Endodermal cell (in vitro differentiated cells): ENCODE data around the gene LONRF2. TPM values are rescaled to one million over a fixed set of nuclear protein-coding genes. Genes with fewer than 3 reads are reported as not detected.
A peak's percentile ranks its signal among the peaks of the same experiment; 100 is the strongest.

Source experiments
- DNase-seq: peaks from one replicate; pipeline ENCODE4 v3.0.0-alpha.2; 2017
- H3K27ac ChIP-seq: 2 replicates; pipeline ENCODE4 v1.5.1; 2013; ENCODE audit warnings: mild to moderate bottlenecking, low read depth, low read length, moderate library complexity
- H3K27me3 ChIP-seq: 2 replicates; pipeline ENCODE4 v1.6.1; 2013; ENCODE audit warnings: mild to moderate bottlenecking, low read length, moderate library complexity; ENCODE audit not compliant: insufficient read depth, control insufficient read depth, poor library complexity, severe bottlenecking
- H3K36me3 ChIP-seq: 2 replicates; pipeline ENCODE4 v1.7.0; 2013; ENCODE audit warnings: mild to moderate bottlenecking, low read length, moderate library complexity; ENCODE audit not compliant: control insufficient read depth, insufficient read depth
- H3K4me1 ChIP-seq: one replicate; pipeline ENCODE4 v1.7.0; 2013; ENCODE audit warnings: low read length; ENCODE audit not compliant: control insufficient read depth, insufficient read depth
- H3K4me3 ChIP-seq: 2 replicates; pipeline ENCODE4 v1.5.1; 2013; ENCODE audit warnings: mild to moderate bottlenecking, low read length, moderate library complexity
- H3K9ac ChIP-seq: 2 replicates; pipeline ENCODE4 v1.6.1; 2013; ENCODE audit warnings: mild to moderate bottlenecking, low read length, moderate library complexity; ENCODE audit not compliant: poor library complexity, severe bottlenecking; ENCODE audit errors: extremely low read depth
- H3K9me3 ChIP-seq: 2 replicates; pipeline ENCODE4 v1.6.1; 2013; ENCODE audit warnings: mild to moderate bottlenecking, low read length, moderate library complexity; ENCODE audit not compliant: control insufficient read depth
- H3K27ac Mint-ChIP-seq: 2 replicates; pipeline ENCODE4 v1.8.0; 2020; ENCODE audit warnings: mixed read lengths
- H3K27me3 Mint-ChIP-seq: 2 replicates; pipeline ENCODE4 v1.8.0; 2021; ENCODE audit warnings: mild to moderate bottlenecking, mixed read lengths; ENCODE audit not compliant: insufficient read depth
- H3K36me3 Mint-ChIP-seq: 2 replicates; pipeline ENCODE4 v1.8.0; 2020; ENCODE audit warnings: low read depth, mixed read lengths
- H3K4me1 Mint-ChIP-seq: 2 replicates; pipeline ENCODE4 v1.8.0; 2020; ENCODE audit warnings: mixed read lengths
- H3K4me3 Mint-ChIP-seq: 2 replicates; pipeline ENCODE4 v1.8.0; 2020; ENCODE audit warnings: mild to moderate bottlenecking, moderate library complexity, mixed read lengths
- H3K9me3 Mint-ChIP-seq: 2 replicates; pipeline ENCODE4 v1.8.0; 2020; ENCODE audit warnings: mild to moderate bottlenecking, mixed read lengths
- CTCF ChIP-seq: fragments of 200-600 bp; sonication (generic); conservative IDR thresholded peaks from 2 replicates; pipeline ENCODE4 v1.5.0; 2021; ENCODE audit warnings: antibody characterized with exemption, mild to moderate bottlenecking
- WGBS, 2 experiments: methylation state at CpG; one replicate each; pipeline versions ENCODE4 v1.1.5 to v1.1.7; 2013; ENCODE audit warnings: missing lambda C conversion rate in 2 of 2, mixed read lengths in 1 of 2; ENCODE audit not compliant: insufficient coverage in 1 of 2, insufficient read length in 1 of 2; 5-methylcytosine and 5-hydroxymethylcytosine counted together
- total RNA-seq, 2 donors: library from RNA; stranded (reverse); fragmentation: NEBNext Ultra II Directional in 1 of 2; extraction: Animal tissue kit (Norgen Biotek cat#: 25700) in 1 of 2; gene quantifications; 2 replicates in 1 of 2; 3 replicates in 1 of 2; pipeline ENCODE4 v1.2.1, GENCODE V29; 2021

The LONRF2 gene
- total RNA-seq, 2 donors from 2014 or later = 0.40 to 0.71 TPM

GRCh38 chr2:100272841-100273329, 49.4 kb downstream of the LONRF2 start:
- WGBS, 2 experiments = 91 to 94% methylated on average over 7 to 10 of the region's 10 CpGs

GRCh38 chr2:100271210-100271609, 51.1 kb downstream of the LONRF2 start:
- TF ChIP-seq CTCF = no peak
- H3K9me3 Mint-ChIP-seq = peaks cover 5% of the 10 kb centered on the region
- H3K36me3 Mint-ChIP-seq = no peaks in the 10 kb centered on the region
- Histone ChIP-seq H3K27ac (no peak overlapping the region), H3K36me3 (no peaks in the 10 kb centered on the region), H3K27me3 (no peaks in the 10 kb centered on the region), H3K4me3 (no peak overlapping the region), H3K4me1 (no peaks in the 10 kb centered on the region), H3K9me3 (no peaks in the 10 kb centered on the region), H3K9ac (no peak overlapping the region)
- H3K4me3 Mint-ChIP-seq = no peak overlapping the region
- no peaks in the 10 kb centered on the region for H3K4me1 Mint-ChIP-seq
- no peak overlapping the region for H3K27ac Mint-ChIP-seq
- DNase-seq = peak; percentile 13
- WGBS, 2 experiments = 88 to 95% methylated on average over 4 to 5 of the region's 5 CpGs
- no peaks in the 10 kb centered on the region for H3K27me3 Mint-ChIP-seq

More at GRCh38 chr2:100272841-100273329, 49.4 kb downstream of the LONRF2 start:
- Histone ChIP-seq H3K9ac (no peak overlapping the region), H3K27ac (no peak overlapping the region), H3K9me3 (no peaks in the 10 kb centered on the region), H3K4me1 (no peaks in the 10 kb centered on the region), H3K27me3 (no peaks in the 10 kb centered on the region), H3K4me3 (no peak overlapping the region), H3K36me3 (no peaks in the 10 kb centered on the region)
- no peaks in the 10 kb centered on the region for H3K4me1 Mint-ChIP-seq
- H3K27ac Mint-ChIP-seq = no peak overlapping the region
- DNase-seq = peak; percentile 5
- H3K27me3 Mint-ChIP-seq = no peaks in the 10 kb centered on the region
- no peaks in the 10 kb centered on the region for H3K36me3 Mint-ChIP-seq
- H3K4me3 Mint-ChIP-seq = no peak overlapping the region
- H3K9me3 Mint-ChIP-seq = peaks cover 5% of the 10 kb centered on the region
- no peak for TF ChIP-seq CTCF

GRCh38 chr2:100270381-100271146, 51.7 kb downstream of the LONRF2 start:
- no peak overlapping the region for H3K4me3 Mint-ChIP-seq

More at GRCh38 chr2:100270381-100271146, 51.7 kb downstream of the LONRF2 start:
- peak; percentile 2 for DNase-seq
- TF ChIP-seq CTCF = no peak
- no peak overlapping the region for H3K27ac Mint-ChIP-seq
- H3K4me1 Mint-ChIP-seq = no peaks in the 10 kb centered on the region
- Histone ChIP-seq H3K27me3 (no peaks in the 10 kb centered on the region), H3K9me3 (no peaks in the 10 kb centered on the region), H3K4me1 (no peaks in the 10 kb centered on the region), H3K4me3 (no peak overlapping the region), H3K27ac (no peak overlapping the region), H3K9ac (no peak overlapping the region), H3K36me3 (no peaks in the 10 kb centered on the region)
- H3K9me3 Mint-ChIP-seq = peaks cover 5% of the 10 kb centered on the region
- no peaks in the 10 kb centered on the region for H3K27me3 Mint-ChIP-seq
- 93 to 97% methylated on average over 5 to 9 of the region's 9 CpGs for WGBS, 2 experiments
- no peaks in the 10 kb centered on the region for H3K36me3 Mint-ChIP-seq
